Vein endothelial cell (primary cell): ENCODE results near the gene UMPS. TPM values are rescaled to one million over a fixed set of nuclear protein-coding genes. Genes with fewer than 3 reads are reported as not detected.

Source experiments
- small RNA-seq: library from RNA; depleted of rRNA; stranded (forward); fragments of <200 nt; gene quantifications from one replicate; pipeline ENCODE3, GENCODE V24; 2012
- total RNA-seq: library from RNA; depleted of rRNA; stranded (reverse); fragments of >200 nt; gene quantifications from 2 replicates; pipeline ENCODE4 v1.2.3, GENCODE V29; 2012

The UMPS gene
- 24.1 and 29.1 TPM in 2 replicates for total RNA-seq

DNA sequence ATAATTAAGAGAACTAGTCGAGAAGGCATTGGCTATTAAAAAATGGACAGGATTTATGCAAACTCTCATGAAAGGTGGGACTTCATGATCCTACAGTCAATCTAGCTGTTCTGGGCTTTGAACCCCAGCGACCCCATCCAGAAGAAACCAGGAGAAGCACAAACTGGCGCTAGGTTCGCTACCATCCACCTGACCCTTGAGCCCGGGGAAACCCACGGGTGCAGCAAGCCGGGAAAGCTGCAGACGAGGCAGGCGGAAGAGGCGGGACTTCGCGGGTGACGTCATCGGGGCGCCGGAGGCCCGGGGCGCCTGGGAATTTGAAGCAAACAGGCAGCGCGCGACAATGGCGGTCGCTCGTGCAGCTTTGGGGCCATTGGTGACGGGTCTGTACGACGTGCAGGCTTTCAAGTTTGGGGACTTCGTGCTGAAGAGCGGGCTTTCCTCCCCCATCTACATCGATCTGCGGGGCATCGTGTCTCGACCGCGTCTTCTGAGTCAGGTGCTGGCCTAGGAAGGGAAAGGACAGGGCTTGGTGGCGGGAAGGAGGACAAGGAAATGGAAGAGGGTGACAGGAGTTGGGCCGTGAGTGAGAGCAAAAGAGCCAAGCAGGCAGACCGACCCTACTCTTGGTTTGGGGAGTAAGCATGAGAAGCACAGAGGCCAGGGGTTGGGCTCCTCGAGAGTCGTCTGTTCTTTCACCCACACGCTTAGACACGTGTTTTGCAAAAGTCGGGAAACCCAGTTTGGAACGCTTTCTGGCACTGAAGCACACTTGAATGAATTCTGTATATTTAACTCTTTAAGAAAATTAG, at the start of gene UMPS:
UMPS (plus strand) TSS at position 324 of the 812 bp plus-strand sequence; CDS start at position 344, 20 bp downstream.

Small RNA genes within 50 kb of the gene (small RNA-seq; reads per million reads assigned to genes)
- 0.40 reads per million, percentile 21 among the genes with 10 or more reads in this experiment for gene MIR544B

Other genes starting within 250 kb of the UMPS start
- 73.6 and 88.8 TPM in 2 replicates for gene ITGB5, start 156.9 kb downstream of the UMPS start, total RNA-seq
- not detected in 2 replicates for gene MUC13, start 204.3 kb downstream of the UMPS start, total RNA-seq